ENCODE data around the gene LDLRAD4.

LDLRAD4 gene

GRCh38 chr18:13218368-13218991, at the start of gene LDLRAD4:
LDLRAD4 (plus strand) TSS chr18:13218760.
- DNase-seq, result peak; percentile 33 to 52

- no peak for DNase-seq
Observed at GRCh38 chr18:13173578-13174145, 44.9 kb upstream of the LDLRAD4 start.

- DNase-seq, result no peak
Observed at GRCh38 chr18:13175266-13175665, 43.3 kb upstream of the LDLRAD4 start.

GRCh38 chr18:13175754-13176210, 42.8 kb upstream of the LDLRAD4 start:
- DNase-seq, result no peak

- DNase-seq, result no peak
Observed at GRCh38 chr18:13176847-13177246, 41.7 kb upstream of the LDLRAD4 start.

GRCh38 chr18:13178197-13178596, 40.4 kb upstream of the LDLRAD4 start:
- DNase-seq, result no peak

- no peak for DNase-seq
Observed at GRCh38 chr18:13178976-13179375, 39.6 kb upstream of the LDLRAD4 start.

GRCh38 chr18:13179566-13180113, 38.9 kb upstream of the LDLRAD4 start:
- no peak for DNase-seq

GRCh38 chr18:13180614-13181375, 37.8 kb upstream of the LDLRAD4 start:
- DNase-seq, result no peak

GRCh38 chr18:13181765-13182164, 36.8 kb upstream of the LDLRAD4 start:
- DNase-seq, result no peak

- DNase-seq, result no peak
Observed at GRCh38 chr18:13183359-13183758, 35.2 kb upstream of the LDLRAD4 start.

GRCh38 chr18:13183790-13184189, 34.8 kb upstream of the LDLRAD4 start:
- no peak for DNase-seq

GRCh38 chr18:13184396-13184795, 34.2 kb upstream of the LDLRAD4 start:
- DNase-seq, result no peak

- DNase-seq, result no peak
Observed at GRCh38 chr18:13185675-13186198, 32.8 kb upstream of the LDLRAD4 start.

- DNase-seq, result no peak
Observed at GRCh38 chr18:13186687-13187086, 31.9 kb upstream of the LDLRAD4 start.

- DNase-seq, result no peak
Observed at GRCh38 chr18:13187498-13187897, 31.1 kb upstream of the LDLRAD4 start.

GRCh38 chr18:13191031-13191430, 27.5 kb upstream of the LDLRAD4 start:
- no peak for DNase-seq

- DNase-seq, result no peak
Observed at GRCh38 chr18:13191779-13192178, 26.8 kb upstream of the LDLRAD4 start.

GRCh38 chr18:13192970-13193369, 25.6 kb upstream of the LDLRAD4 start:
- no peak for DNase-seq

GRCh38 chr18:13194239-13194638, 24.3 kb upstream of the LDLRAD4 start:
- DNase-seq, result no peak

GRCh38 chr18:13198701-13199100, 19.9 kb upstream of the LDLRAD4 start:
- no peak for DNase-seq

- DNase-seq, result no peak
Observed at GRCh38 chr18:13199169-13199568, 19.4 kb upstream of the LDLRAD4 start.

GRCh38 chr18:13201292-13201691, 17.3 kb upstream of the LDLRAD4 start:
- DNase-seq, result no peak

- DNase-seq, result no peak
Observed at GRCh38 chr18:13202571-13202970, 16.0 kb upstream of the LDLRAD4 start.
